IPS DF 4.7 (cell line): ENCODE measurements around the gene F7.
"Not testable (repeated sequence)": the region's sequence is repeated elsewhere in the genome, so short reads cannot be mapped to it uniquely, and the experiment has no call there.

Experiments
- DNase-seq: peaks from one replicate; pipeline ENCODE4 v3.0.0-alpha.2; 2013; ENCODE audit warnings: low spot score; ENCODE audit errors: extremely low read depth

Gene F7

DNA sequence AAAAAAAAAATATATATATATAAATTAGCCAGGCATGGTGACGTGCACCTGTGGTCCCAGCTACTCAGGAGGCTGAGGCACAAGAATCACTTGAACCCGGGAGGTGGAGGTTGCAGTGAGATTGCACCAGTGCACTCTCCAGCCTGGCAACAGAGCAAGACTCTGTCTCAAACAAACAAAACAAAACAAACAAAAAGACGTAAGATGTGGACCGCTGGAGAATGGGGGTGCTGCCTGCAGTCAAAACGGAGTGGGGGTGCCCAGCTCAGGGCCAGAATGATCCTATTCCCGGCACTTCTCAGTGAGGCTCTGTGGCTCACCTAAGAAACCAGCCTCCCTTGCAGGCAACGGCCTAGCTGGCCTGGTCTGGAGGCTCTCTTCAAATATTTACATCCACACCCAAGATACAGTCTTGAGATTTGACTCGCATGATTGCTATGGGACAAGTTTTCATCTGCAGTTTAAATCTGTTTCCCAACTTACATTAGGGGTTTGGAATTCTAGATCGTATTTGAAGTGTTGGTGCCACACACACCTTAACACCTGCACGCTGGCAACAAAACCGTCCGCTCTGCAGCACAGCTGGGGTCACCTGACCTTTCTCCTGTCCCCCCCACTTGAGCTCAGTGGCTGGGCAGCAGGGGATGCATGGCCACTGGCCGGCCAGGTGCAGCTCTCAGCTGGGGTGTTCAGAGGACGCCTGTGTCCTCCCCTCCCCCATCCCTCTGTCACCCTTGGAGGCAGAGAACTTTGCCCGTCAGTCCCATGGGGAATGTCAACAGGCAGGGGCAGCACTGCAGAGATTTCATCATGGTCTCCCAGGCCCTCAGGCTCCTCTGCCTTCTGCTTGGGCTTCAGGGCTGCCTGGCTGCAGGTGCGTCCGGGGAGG, at the start of gene F7:
Gene F7, plus strand, starts transcription at position 760 of the 889 bp plus-strand sequence. Its CDS starts 51 bp downstream, at position 811.
- no peak for DNase-seq

DNA sequence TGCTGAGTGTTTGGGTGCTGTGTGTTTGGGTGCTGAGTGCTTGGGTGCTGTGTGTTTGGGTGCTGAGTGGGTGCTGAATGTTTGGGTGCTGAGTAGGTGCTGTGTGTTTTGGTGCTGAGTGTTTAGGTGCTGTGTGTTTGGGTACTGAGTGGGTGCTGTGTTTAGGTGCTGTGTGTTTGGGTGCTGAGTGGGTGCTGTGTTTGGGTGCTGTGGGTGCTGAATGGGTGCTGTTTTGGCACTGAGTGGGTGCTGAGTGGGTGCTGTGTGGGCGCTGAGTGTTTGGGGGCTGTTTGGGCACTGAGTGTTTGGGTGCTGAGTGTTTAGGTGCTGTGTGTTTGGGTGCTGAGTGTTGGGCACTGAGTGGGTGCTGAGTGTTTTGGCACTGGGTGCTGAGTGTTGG, 48.5 kb upstream of the F7 start:
- DNase-seq = no peak

- not testable (repeated sequence) for DNase-seq
These were observed 48.0 kb upstream of the F7 start for GRCh38 chr13:113057559-113057958.

GRCh38 chr13:113058129-113058987, 47.2 kb upstream of the F7 start:
- DNase-seq = no peak

- no peak for DNase-seq
These were observed 46.4 kb upstream of the F7 start for GRCh38 chr13:113058988-113059850.

GRCh38 chr13:113059891-113060290, 45.7 kb upstream of the F7 start:
- DNase-seq = no peak

- no peak for DNase-seq
These were observed 44.9 kb upstream of the F7 start for GRCh38 chr13:113060557-113061270.

- no peak for DNase-seq
These were observed 44.3 kb upstream of the F7 start for GRCh38 chr13:113061271-113061625.

DNA sequence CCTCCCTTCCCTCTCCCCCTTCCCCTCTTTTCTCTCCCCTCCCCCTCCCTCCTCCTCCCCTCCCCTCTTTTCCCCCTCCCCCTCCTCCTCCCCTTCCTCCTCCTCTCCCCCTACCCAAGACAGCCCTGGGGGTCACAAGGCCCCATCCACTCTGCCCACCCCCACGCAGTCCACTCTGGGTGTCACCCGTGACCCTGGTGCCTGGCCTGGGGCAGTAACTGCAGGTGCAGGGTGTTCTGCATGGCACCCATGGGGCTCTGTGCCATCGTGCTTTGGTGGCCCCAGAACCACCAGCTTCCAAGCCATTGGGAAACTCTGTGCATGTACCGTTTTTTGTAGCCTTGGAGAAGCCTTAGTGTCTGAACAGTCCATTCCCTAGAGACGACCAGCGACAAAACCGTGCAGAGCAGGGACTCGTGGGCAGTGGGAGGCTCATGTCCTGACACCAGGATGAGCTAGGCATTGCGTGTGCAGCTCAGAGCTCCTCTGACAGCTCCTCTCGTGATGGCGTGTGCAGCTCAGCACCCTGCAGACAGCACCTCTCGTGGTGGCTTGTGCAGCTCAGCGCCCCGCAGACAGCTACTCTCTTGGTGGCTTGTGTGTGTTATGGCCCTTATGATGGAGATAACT, 43.7 kb upstream of the F7 start:
- DNase-seq = no peak

DNA sequence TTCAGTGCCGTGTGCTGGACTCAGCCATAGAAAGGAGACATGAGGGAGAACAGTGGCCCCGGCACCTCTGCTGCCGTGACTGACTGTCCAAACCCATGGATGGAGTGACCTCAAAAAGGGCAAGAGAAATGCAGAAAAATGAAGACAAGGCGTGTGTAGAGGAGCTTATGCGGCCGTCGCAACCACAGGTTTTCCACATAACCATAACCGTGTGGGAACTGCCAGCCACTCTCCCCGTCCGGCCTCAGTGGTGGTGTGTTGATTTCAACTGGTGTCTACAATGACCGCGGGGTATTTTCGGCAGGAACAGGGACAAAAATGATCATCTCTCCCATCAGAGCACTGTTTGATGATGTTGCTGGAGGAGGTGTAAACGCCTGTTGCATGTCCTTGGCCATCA, 42.9 kb upstream of the F7 start:
- DNase-seq = no peak

DNA sequence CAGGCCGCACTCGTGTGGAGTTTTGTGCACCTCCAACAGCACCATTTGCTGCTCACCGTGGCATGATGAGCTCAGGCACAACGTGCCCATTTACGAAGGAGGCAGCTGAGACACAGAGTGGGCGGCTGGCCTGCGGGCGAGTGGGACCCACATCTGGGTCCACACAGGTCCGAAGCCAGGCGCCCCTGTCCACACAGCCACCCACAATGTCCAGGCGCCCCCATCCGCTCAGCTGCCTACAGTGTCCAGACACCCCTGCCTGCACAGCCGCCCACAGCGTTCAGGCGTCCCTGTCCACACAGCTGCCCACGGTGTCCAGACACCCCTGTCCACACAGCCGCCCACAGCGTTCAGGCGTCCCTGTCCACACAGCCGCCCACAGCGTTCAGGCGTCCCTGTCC, 42.5 kb upstream of the F7 start:
- DNase-seq = no peak

- DNase-seq = no peak
These were observed 41.5 kb upstream of the F7 start for GRCh38 chr13:113064000-113064533.

DNA sequence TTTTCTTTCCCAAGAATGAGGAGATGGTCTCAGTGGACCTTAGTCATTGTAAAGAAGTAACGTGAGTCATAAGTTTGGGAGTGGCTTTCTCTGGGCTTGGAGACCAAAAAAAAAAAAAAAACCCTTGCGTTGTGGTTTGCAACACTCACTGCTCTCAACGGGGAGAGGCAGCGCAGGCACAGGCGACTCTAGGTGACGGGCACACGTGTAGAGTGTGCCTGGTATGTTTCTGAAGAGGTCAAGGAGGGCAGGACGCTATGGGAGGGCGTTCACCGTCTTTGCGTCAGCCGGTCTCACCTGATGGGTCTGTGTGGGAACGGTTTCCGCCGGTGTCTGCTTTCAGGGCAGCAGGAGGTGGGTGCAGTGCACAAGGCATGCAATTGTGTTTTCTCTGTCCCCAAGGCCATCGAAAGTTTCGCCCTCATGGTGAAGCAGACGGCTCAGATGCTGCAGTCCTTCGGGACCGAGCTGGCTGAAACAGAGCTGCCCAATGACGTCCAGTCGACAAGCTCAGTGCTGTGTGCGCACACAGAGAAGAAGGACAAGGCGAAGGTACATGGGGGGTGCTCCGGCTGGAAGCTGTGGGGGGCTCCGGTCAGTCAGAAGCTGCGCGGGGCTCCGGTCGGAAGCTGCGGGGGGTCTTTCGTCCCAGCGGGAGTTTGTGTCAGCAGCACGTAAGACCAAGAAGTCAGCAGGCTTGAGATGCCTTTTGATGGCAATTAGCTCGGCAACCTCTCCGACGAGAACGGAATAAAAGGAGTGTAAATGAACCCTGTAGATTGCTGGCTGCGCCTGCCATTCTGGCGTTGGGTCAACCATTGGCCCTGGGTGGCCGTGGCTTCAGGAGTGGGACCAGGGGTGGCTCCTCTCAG, 40.8 kb upstream of the F7 start:
- no peak for DNase-seq

DNA sequence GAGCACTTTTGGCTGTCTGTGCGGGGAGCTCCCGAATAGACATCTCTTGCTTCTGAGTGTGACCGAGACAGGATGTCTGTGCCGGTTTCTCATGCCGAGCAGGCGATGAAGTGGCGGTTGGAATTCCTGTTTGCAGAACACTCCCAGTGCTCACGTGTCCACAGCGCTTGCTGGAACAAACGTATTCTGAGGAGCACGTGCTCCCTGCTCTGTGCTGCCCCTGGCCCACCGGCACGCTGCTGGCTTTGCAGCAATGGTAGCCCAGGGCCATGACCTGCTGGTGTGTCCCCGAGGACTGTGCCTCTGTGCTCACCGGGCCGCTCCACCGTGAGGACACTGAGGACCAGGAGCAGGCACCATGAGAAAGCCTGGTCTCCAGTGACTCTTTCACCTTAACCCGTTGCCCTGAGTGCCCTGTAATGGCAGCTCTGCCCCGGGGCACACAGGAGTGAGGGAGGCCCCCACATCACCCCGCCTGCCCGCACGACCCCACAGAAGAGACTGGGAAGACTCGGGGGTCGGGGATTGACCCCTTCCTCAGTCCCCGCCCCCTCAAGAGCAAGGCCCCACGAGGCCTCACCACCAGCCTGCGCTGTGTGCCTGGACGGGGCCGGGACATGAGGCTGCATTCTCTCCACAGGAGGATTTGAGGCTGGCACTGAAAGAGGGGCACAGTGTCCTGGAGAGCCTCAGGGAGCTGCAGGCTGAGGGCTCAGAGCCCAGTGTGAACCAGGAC, 40.0 kb upstream of the F7 start:
- no peak for DNase-seq

DNA sequence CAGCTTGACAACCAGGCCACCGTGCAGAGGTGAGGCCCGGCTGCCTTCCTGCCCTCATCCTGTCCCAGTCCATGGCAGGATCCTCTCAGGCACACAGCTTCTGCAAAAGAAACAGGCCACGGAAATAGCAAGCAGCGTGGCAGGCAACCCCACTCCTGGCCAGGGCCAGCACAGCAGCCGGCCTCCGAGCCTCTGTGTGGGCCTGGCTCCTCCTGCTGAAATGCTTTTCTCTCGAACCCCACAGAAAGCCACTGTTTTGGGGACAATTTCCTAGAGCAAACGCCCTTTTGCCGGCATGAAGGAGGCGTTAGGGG, 39.5 kb upstream of the F7 start:
- no peak for DNase-seq

DNA sequence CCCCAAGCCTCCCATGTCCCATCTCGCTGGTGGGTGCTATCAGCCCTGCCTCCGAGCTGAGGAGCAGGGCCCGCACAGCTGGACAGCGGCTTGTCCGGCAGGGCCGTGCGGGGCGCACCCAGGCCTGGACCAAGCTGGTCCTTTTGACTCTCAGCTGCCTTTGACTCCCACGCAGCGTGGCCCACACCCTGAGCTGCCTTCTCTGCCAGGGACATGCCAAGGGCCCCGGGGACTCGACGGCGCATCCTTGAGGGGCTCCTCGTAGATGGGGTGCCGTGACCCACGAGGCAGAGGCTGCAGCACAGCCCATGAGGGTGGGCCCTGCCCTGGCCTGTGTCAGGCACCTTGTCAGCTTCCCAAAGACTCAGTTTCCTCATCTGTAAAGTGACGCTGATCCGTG, 38.8 kb upstream of the F7 start:
- no peak for DNase-seq

- DNase-seq = no peak
These were observed 35.5 kb upstream of the F7 start for GRCh38 chr13:113069861-113070805.

- DNase-seq = no peak
These were observed 34.7 kb upstream of the F7 start for GRCh38 chr13:113070855-113071254.
